B cell (primary cell): ENCODE data around the gene BCL11A. TPM values are rescaled to one million over a fixed set of nuclear protein-coding genes. Genes with fewer than 3 reads are reported as not detected.

Experiments
- ATAC-seq: fragments of 200-7000 bp; cut with Tn5 transposase; one replicate; pipeline ENCODE4 v1.10.0; 2021; ENCODE audit warnings: low read depth, mild to moderate bottlenecking, moderate number of reproducible peaks, moderate library complexity
- CTCF ChIA-PET: fragments of 350-600 bp; sonication (Branson Sonifier 250); formaldehyde crosslinking; loops from one replicate; lab custom pipeline; 2021; ENCODE audit warnings: antibody characterized with exemption, inconsistent platforms; lab: Charles Lee
- POLR2A ChIA-PET: fragments of 350-600 bp; sonication (Branson Sonifier 250); formaldehyde crosslinking; loops from one replicate; lab custom pipeline; 2021; ENCODE audit warnings: antibody characterized with exemption; lab: Charles Lee
- DNase-seq: peaks from one replicate; pipeline ENCODE4 v3.0.0; 2013
- H2AFZ ChIP-seq: 2 replicates; pipeline ENCODE4 v1.6.1; 2012; ENCODE audit warnings: mild to moderate bottlenecking, low read depth, low read length; ENCODE audit not compliant: insufficient read depth, poor library complexity, severe bottlenecking
- H3K27ac ChIP-seq, 2 donors: 1 replicate in 1 of 2; 2 replicates in 1 of 2; pipeline ENCODE4 v1.5.1; 2012 to 2013; ENCODE audit warnings: low read length in 2 of 2, mild to moderate bottlenecking in 2 of 2, moderate library complexity in 1 of 2
- H3K27me3 ChIP-seq, 4 experiments: fragments of 200-600 bp in 1 of 4; sonication (generic) in 1 of 4; replicated peaks in 1 of 4; 1 replicate in 2 of 4; 2 replicates in 2 of 4; pipeline versions ENCODE4 v1.6.1 to v1.7.0; 2013 to 2016; ENCODE audit warnings: low read length in 3 of 4, mild to moderate bottlenecking in 2 of 4, mixed read lengths in 1 of 4, moderate library complexity in 1 of 4; ENCODE audit not compliant: insufficient read depth in 4 of 4, control insufficient read depth in 3 of 4; ENCODE audit errors: control extremely low read depth in 1 of 4
- H3K36me3 ChIP-seq, 2 experiments: replicated peaks in 1 of 2; 1 replicate in 1 of 2; 2 replicates in 1 of 2; pipeline versions ENCODE4 v1.6.1 to v1.7.1; 2013; ENCODE audit warnings: low read length in 1 of 2; ENCODE audit not compliant: insufficient read depth in 2 of 2, control insufficient read depth in 1 of 2; ENCODE audit errors: control extremely low read depth in 1 of 2, extremely low read depth in 1 of 2
- H3K4me1 ChIP-seq, 2 donors: fragments of 200-600 bp in 1 of 2; sonication (generic) in 1 of 2; 1 replicate in 1 of 2; 2 replicates in 1 of 2; pipeline versions ENCODE4 v1.5.1 to v1.6.1; 2013 to 2017; ENCODE audit warnings: low read length in 2 of 2; ENCODE audit not compliant: control insufficient read depth in 2 of 2, insufficient read depth in 2 of 2
- H3K4me2 ChIP-seq: replicated peaks from 2 replicates; pipeline ENCODE3; 2012; ENCODE audit warnings: mild to moderate bottlenecking, low read depth, low read length; ENCODE audit not compliant: poor library complexity, severe bottlenecking
- H3K4me3 ChIP-seq, 5 experiments: fragments of 200-600 bp in 1 of 5; sonication (generic) in 1 of 5; 1 replicate in 3 of 5; 2 replicates in 2 of 5; pipeline versions ENCODE4 v1.5.1 to v1.7.0; 2011 to 2016; ENCODE audit warnings: low read length in 4 of 5, mild to moderate bottlenecking in 4 of 5, low read depth in 2 of 5, control low read depth in 1 of 5, moderate library complexity in 1 of 5; ENCODE audit not compliant: insufficient read depth in 1 of 5; ENCODE audit errors: control extremely low read depth in 1 of 5, extremely low read depth in 1 of 5
- H3K79me2 ChIP-seq: fragments of 200-600 bp; sonication (generic); one replicate; pipeline ENCODE4 v1.6.0; 2016; ENCODE audit warnings: low read length; ENCODE audit not compliant: control insufficient read depth, insufficient read depth
- H3K9ac ChIP-seq: fragments of 200-600 bp; sonication (generic); 2 replicates; pipeline ENCODE4 v1.6.1; 2017; ENCODE audit warnings: mild to moderate bottlenecking, low read length, moderate library complexity
- H3K9me3 ChIP-seq, 3 donors: one replicate each; pipeline versions ENCODE4 v1.6.1 to v1.7.1; 2013; ENCODE audit warnings: low read length in 2 of 3; ENCODE audit not compliant: control insufficient read depth in 2 of 3, insufficient read depth in 1 of 3; ENCODE audit errors: control extremely low read depth in 1 of 3
- H4K20me1 ChIP-seq: 2 replicates; pipeline ENCODE4 v1.6.0; 2012; ENCODE audit warnings: mild to moderate bottlenecking, low read length; ENCODE audit not compliant: insufficient read depth, control insufficient read depth, poor library complexity, severe bottlenecking
- H3K27ac Mint-ChIP-seq: one replicate; pipeline ENCODE4 v1.8.0; 2021; ENCODE audit warnings: mixed read lengths
- H3K27me3 Mint-ChIP-seq: one replicate; pipeline ENCODE4 v1.8.0; 2021; ENCODE audit warnings: mixed read lengths
- H3K4me1 Mint-ChIP-seq: one replicate; pipeline ENCODE4 v1.8.0; 2021; ENCODE audit warnings: mixed read lengths
- H3K4me3 Mint-ChIP-seq: one replicate; pipeline ENCODE4 v1.8.0; 2021; ENCODE audit warnings: mixed read lengths
- H3K9me3 Mint-ChIP-seq: one replicate; pipeline ENCODE4 v1.8.0; 2022; ENCODE audit warnings: mixed read lengths; ENCODE audit not compliant: insufficient read depth
- EZH2 ChIP-seq: IDR thresholded peaks from 2 replicates; pipeline ENCODE4 v1.6.1; 2012; ENCODE audit warnings: borderline replicate concordance, low read depth, mild to moderate bottlenecking, moderate library complexity, low read length; ENCODE audit not compliant: insufficient read depth, poor library complexity, severe bottlenecking
- WGBS: methylation state at CpG from one replicate; pipeline ENCODE4 v1.1.5; 2013; ENCODE audit warnings: missing lambda C conversion rate; ENCODE audit not compliant: insufficient coverage; 5-methylcytosine and 5-hydroxymethylcytosine counted together
- intact Hi-C: fragments of 100-400 bp; cut with micrococcal nuclease; formaldehyde crosslinking; loops from one replicate; pipeline ENCODE4 v1.10.0; 2022
- polyA plus RNA-seq: library from polyadenylated mRNA; depleted of rRNA; stranded (reverse); fragments of >200 nt; gene quantifications from 2 replicates; pipeline ENCODE4 v1.2.3, GENCODE V29; 2012
- total RNA-seq, 2 donors: library from RNA; stranded (reverse); fragments of 120-200 nt in 1 of 2; gene quantifications; 1 replicate in 1 of 2; 2 replicates in 1 of 2; pipeline versions ENCODE4 v1.2.3 to v1.2.4, GENCODE V29; 2013 to 2022
- TF ChIP-seq, protein P1 (sequence below): fragments of 200-600 bp; IDR thresholded peaks from one replicate; pipeline ENCODE4 v1.8.0; 2022; ENCODE audit warnings: antibody characterized with exemption, mild to moderate bottlenecking

Gene BCL11A
- total and polyA plus RNA-seq, 2 donors (not counting 1 experiment from before 2014, with no cell fraction given), result 81.8 to 383 TPM

DNA sequence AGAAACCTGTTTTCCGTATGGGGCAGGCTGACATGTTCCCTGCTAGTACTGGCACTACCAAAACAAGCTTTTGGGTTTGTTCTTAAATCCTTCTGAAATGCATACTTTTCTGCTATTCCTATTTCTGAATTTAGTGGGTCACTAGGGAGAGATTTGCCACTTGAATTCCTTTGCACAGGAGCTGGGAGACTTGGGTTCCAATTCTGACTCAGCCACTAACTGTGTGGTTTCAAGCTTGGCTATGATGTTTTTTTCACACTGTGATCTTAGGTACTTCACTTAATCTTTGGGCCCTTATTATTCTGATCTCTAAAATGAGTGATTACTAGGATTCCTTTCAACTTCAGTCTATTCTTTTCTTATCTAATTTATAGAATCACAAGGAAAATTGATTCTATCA, 105.5 kb downstream of the BCL11A start:
- Histone ChIP-seq H3K9ac (peak overlapping the region; percentile 33), H2AFZ (peak overlapping the region; percentile 25), H3K9me3 (peaks cover 0 to 6% (median 3%) of the 10 kb centered on the region in 3 donors), H3K27ac (peak overlapping the region; percentile 88 to 99), H3K4me1 (peaks cover 74 to 75% of the 10 kb centered on the region in 2 donors), H3K4me2 (peak overlapping the region; percentile 62), H3K36me3 (peaks cover 4 to 8% of the 10 kb centered on the region in 2 experiments), H3K27me3 (no peaks in the 10 kb centered on the region), H4K20me1 (no peaks in the 10 kb centered on the region), H3K4me3 (peak overlapping the region in 1 of 5 experiments; percentile 41), H3K79me2 (peaks cover 39% of the 10 kb centered on the region)
- POLR2A ChIA-PET, result interaction anchor here (0.8 to 1.3 kb wide), 4 partner anchors 9 to 102 kb away, joined by 3 to 11 read pairs (median 4); no protein-coding TSS in a partner anchor
- peak overlapping the region; percentile 27 for H3K4me3 Mint-ChIP-seq
- no CpG with 5 or more reads among the region's 1 CpG for WGBS
- H3K27me3 Mint-ChIP-seq, result no peaks in the 10 kb centered on the region
- no peak for TF ChIP-seq EZH2
- TF ChIP-seq, protein P1, sequence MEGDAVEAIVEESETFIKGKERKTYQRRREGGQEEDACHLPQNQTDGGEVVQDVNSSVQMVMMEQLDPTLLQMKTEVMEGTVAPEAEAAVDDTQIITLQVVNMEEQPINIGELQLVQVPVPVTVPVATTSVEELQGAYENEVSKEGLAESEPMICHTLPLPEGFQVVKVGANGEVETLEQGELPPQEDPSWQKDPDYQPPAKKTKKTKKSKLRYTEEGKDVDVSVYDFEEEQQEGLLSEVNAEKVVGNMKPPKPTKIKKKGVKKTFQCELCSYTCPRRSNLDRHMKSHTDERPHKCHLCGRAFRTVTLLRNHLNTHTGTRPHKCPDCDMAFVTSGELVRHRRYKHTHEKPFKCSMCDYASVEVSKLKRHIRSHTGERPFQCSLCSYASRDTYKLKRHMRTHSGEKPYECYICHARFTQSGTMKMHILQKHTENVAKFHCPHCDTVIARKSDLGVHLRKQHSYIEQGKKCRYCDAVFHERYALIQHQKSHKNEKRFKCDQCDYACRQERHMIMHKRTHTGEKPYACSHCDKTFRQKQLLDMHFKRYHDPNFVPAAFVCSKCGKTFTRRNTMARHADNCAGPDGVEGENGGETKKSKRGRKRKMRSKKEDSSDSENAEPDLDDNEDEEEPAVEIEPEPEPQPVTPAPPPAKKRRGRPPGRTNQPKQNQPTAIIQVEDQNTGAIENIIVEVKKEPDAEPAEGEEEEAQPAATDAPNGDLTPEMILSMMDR, result no peak
- intact Hi-C loops, result loop anchor here (1.0 to 5.0 kb wide), 5 partner anchors 9 to 131 kb away; no protein-coding TSS in a partner anchor
- H3K27ac Mint-ChIP-seq, result peak overlapping the region; percentile 97
- no peaks in the 10 kb centered on the region for H3K9me3 Mint-ChIP-seq
- DNase-seq (no peak), ATAC-seq (no peak)
- H3K4me1 Mint-ChIP-seq, result peaks cover 84% of the 10 kb centered on the region
- CTCF ChIA-PET, result interaction anchor here (0.6 to 4.3 kb wide), 8 partner anchors 8 to 130 kb away, joined by 3 to 28 read pairs (median 4); no protein-coding TSS in a partner anchor
